ENCODE measurements around the gene SLC25A17.
"Not testable (repeated sequence)": the region's sequence is repeated elsewhere in the genome, so short reads cannot be mapped to it uniquely, and the experiment has no call there.

The SLC25A17 gene

GRCh38 chr22:40856513-40857308 lies 37.6 kb upstream of the SLC25A17 start, which contains the start of the genes ST13 and XPNPEP3:
TSS of gene ST13 (minus strand) at chr22:40856639. CDS start at chr22:40856540, 99 bp downstream.
TSS of gene XPNPEP3 (plus strand) at chr22:40857148. CDS start at chr22:40857182, 34 bp downstream.
- H3K4me1 ChIP-seq (ENCODE audit: insufficient read depth, insufficient read length), result no peaks in the 10 kb centered on the region
- DNase-seq (ENCODE audit: low read depth, low spot score), result peak; percentile 84
- TF ChIP-seq ZNF274 (IDR thresholded peaks at IDR 0.05; ENCODE audit: low read depth, low read length) (no peak), YY1 (IDR thresholded peaks at IDR 0.05; ENCODE audit: insufficient read depth, insufficient read length) (no peak), SUZ12 (IDR thresholded peaks at IDR 0.05; ENCODE audit: extremely low read depth, insufficient read depth, insufficient read length) (no peak)
- no peaks in the 10 kb centered on the region for H3K27me3 ChIP-seq (ENCODE audit: insufficient read depth, insufficient read length)
- H3K36me3 ChIP-seq (ENCODE audit: insufficient read depth, insufficient read length, low read length), result peaks cover 46% of the 10 kb centered on the region
- H3K9ac ChIP-seq (ENCODE audit: insufficient read length, low read depth), result peak within 1 kb of the TSS; percentile 97
- H3K9me3 ChIP-seq (ENCODE audit: insufficient read depth, low read length), result no peaks in the 10 kb centered on the region
- peak within 1 kb of the TSS; percentile 95 for H3K4me3 ChIP-seq (ENCODE audit: insufficient read length, low read depth)

GRCh38 chr22:40855979-40856512 lies 36.9 kb upstream of the SLC25A17 start:
- Histone ChIP-seq H3K9ac (ENCODE audit: insufficient read length, low read depth) (peak overlapping the region; percentile 97), H3K9me3 (ENCODE audit: insufficient read depth, low read length) (no peaks in the 10 kb centered on the region), H3K36me3 (ENCODE audit: insufficient read depth, insufficient read length, low read length) (peaks cover 43% of the 10 kb centered on the region), H3K27me3 (ENCODE audit: insufficient read depth, insufficient read length) (no peaks in the 10 kb centered on the region), H3K4me3 (ENCODE audit: insufficient read length, low read depth) (peak overlapping the region; percentile 95), H3K4me1 (ENCODE audit: insufficient read depth, insufficient read length) (no peaks in the 10 kb centered on the region)
- no peak for DNase-seq (ENCODE audit: low read depth, low spot score)
- TF ChIP-seq SUZ12 (IDR thresholded peaks at IDR 0.05; ENCODE audit: extremely low read depth, insufficient read depth, insufficient read length) (no peak), ZNF274 (IDR thresholded peaks at IDR 0.05; ENCODE audit: low read depth, low read length) (no peak), YY1 (IDR thresholded peaks at IDR 0.05; ENCODE audit: insufficient read depth, insufficient read length) (no peak)

GRCh38 chr22:40855071-40855978 lies 36.2 kb upstream of the SLC25A17 start:
- TF ChIP-seq YY1 (IDR thresholded peaks at IDR 0.05; ENCODE audit: insufficient read depth, insufficient read length), result no peak
- no peak for TF ChIP-seq SUZ12 (IDR thresholded peaks at IDR 0.05; ENCODE audit: extremely low read depth, insufficient read depth, insufficient read length)
- TF ChIP-seq ZNF274 (IDR thresholded peaks at IDR 0.05; ENCODE audit: low read depth, low read length), result no peak
- peaks cover 42% of the 10 kb centered on the region for H3K36me3 ChIP-seq (ENCODE audit: insufficient read depth, insufficient read length, low read length)
- no peaks in the 10 kb centered on the region for H3K4me1 ChIP-seq (ENCODE audit: insufficient read depth, insufficient read length)
- peak overlapping the region; percentile 97 for H3K9ac ChIP-seq (ENCODE audit: insufficient read length, low read depth)
- H3K9me3 ChIP-seq (ENCODE audit: insufficient read depth, low read length), result no peaks in the 10 kb centered on the region
- no peak for DNase-seq (ENCODE audit: low read depth, low spot score)
- peak overlapping the region; percentile 95 for H3K4me3 ChIP-seq (ENCODE audit: insufficient read length, low read depth)
- no peaks in the 10 kb centered on the region for H3K27me3 ChIP-seq (ENCODE audit: insufficient read depth, insufficient read length)

GRCh38 chr22:40853961-40854360 lies 34.8 kb upstream of the SLC25A17 start:
- TF ChIP-seq SUZ12 (IDR thresholded peaks at IDR 0.05; ENCODE audit: extremely low read depth, insufficient read depth, insufficient read length) (no peak), ZNF274 (IDR thresholded peaks at IDR 0.05; ENCODE audit: low read depth, low read length) (no peak), YY1 (IDR thresholded peaks at IDR 0.05; ENCODE audit: insufficient read depth, insufficient read length) (no peak)
- Histone ChIP-seq H3K9ac (ENCODE audit: insufficient read length, low read depth) (peak overlapping the region; percentile 36), H3K9me3 (ENCODE audit: insufficient read depth, low read length) (no peaks in the 10 kb centered on the region), H3K4me1 (ENCODE audit: insufficient read depth, insufficient read length) (no peaks in the 10 kb centered on the region), H3K4me3 (ENCODE audit: insufficient read length, low read depth) (no peak overlapping the region), H3K36me3 (ENCODE audit: insufficient read depth, insufficient read length, low read length) (peaks cover 49% of the 10 kb centered on the region), H3K27me3 (ENCODE audit: insufficient read depth, insufficient read length) (no peaks in the 10 kb centered on the region)
- DNase-seq (ENCODE audit: low read depth, low spot score), result no peak

GRCh38 chr22:40853333-40853732 lies 34.2 kb upstream of the SLC25A17 start:
- no peak overlapping the region for H3K9ac ChIP-seq (ENCODE audit: insufficient read length, low read depth)
- no peaks in the 10 kb centered on the region for H3K4me1 ChIP-seq (ENCODE audit: insufficient read depth, insufficient read length)
- no peak overlapping the region for H3K4me3 ChIP-seq (ENCODE audit: insufficient read length, low read depth)
- no peaks in the 10 kb centered on the region for H3K27me3 ChIP-seq (ENCODE audit: insufficient read depth, insufficient read length)
- peaks cover 54% of the 10 kb centered on the region for H3K36me3 ChIP-seq (ENCODE audit: insufficient read depth, insufficient read length, low read length)
- no peak for TF ChIP-seq YY1 (IDR thresholded peaks at IDR 0.05; ENCODE audit: insufficient read depth, insufficient read length)
- TF ChIP-seq SUZ12 (IDR thresholded peaks at IDR 0.05; ENCODE audit: extremely low read depth, insufficient read depth, insufficient read length), result no peak
- TF ChIP-seq ZNF274 (IDR thresholded peaks at IDR 0.05; ENCODE audit: low read depth, low read length), result no peak
- DNase-seq (ENCODE audit: low read depth, low spot score), result no peak
- H3K9me3 ChIP-seq (ENCODE audit: insufficient read depth, low read length), result no peaks in the 10 kb centered on the region

- H3K4me1 ChIP-seq (ENCODE audit: insufficient read depth, insufficient read length), result not testable (repeated sequence)
These were observed 26.7 kb upstream of the SLC25A17 start for GRCh38 chr22:40845816-40846215.

GRCh38 chr22:40844951-40845350 lies 25.8 kb upstream of the SLC25A17 start:
- Histone ChIP-seq H3K27me3 (ENCODE audit: insufficient read depth, insufficient read length) (no peaks in the 10 kb centered on the region), H3K36me3 (ENCODE audit: insufficient read depth, insufficient read length, low read length) (peaks cover 79% of the 10 kb centered on the region), H3K4me3 (ENCODE audit: insufficient read length, low read depth) (no peak overlapping the region), H3K9ac (ENCODE audit: insufficient read length, low read depth) (no peak overlapping the region), H3K9me3 (ENCODE audit: insufficient read depth, low read length) (no peaks in the 10 kb centered on the region), H3K4me1 (ENCODE audit: insufficient read depth, insufficient read length) (no peaks in the 10 kb centered on the region)
- DNase-seq (ENCODE audit: low read depth, low spot score), result no peak
- no peak for TF ChIP-seq SUZ12 (IDR thresholded peaks at IDR 0.05; ENCODE audit: extremely low read depth, insufficient read depth, insufficient read length)
- TF ChIP-seq ZNF274 (IDR thresholded peaks at IDR 0.05; ENCODE audit: low read depth, low read length), result no peak
- TF ChIP-seq YY1 (IDR thresholded peaks at IDR 0.05; ENCODE audit: insufficient read depth, insufficient read length), result no peak

More at GRCh38 chr22:40845816-40846215, 26.7 kb upstream of the SLC25A17 start:
- not testable (repeated sequence) for DNase-seq (ENCODE audit: low read depth, low spot score); H3K9me3 ChIP-seq (ENCODE audit: insufficient read depth, low read length); H3K27me3 ChIP-seq (ENCODE audit: insufficient read depth, insufficient read length); H3K4me3 ChIP-seq (ENCODE audit: insufficient read length, low read depth); H3K9ac ChIP-seq (ENCODE audit: insufficient read length, low read depth)
- peaks cover 77% of the 10 kb centered on the region for H3K36me3 ChIP-seq (ENCODE audit: insufficient read depth, insufficient read length, low read length)

Measured in NT2/D1 (cell line).